ENCODE data around the gene SHISA5.

SHISA5 gene

DNA sequence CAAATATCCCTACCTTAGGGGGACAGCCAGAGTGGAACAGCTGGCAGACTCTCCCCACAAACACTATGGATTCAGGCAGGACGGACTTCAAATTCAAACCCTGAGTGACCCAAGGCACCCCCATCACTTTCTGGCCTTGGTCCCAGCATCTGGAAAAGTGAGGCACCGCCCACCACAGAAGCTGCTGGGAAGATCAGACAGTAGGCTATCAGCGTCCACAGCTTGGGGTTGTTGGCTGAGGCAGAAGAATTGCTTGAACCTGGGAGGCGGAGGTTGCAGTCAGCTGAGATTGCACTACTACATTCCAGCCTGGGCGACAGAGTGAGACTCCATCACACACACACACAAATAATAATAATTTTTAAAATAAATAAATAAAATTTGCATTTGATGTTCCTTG, 44.2 kb upstream of the SHISA5 start:
- peak overlapping the region; percentile 52 for H3K27ac ChIP-seq
- no peaks in the 10 kb centered on the region for H3K27me3 ChIP-seq (ENCODE audit: insufficient read depth, low read depth, severe bottlenecking)
- TF ChIP-seq, protein P1, sequence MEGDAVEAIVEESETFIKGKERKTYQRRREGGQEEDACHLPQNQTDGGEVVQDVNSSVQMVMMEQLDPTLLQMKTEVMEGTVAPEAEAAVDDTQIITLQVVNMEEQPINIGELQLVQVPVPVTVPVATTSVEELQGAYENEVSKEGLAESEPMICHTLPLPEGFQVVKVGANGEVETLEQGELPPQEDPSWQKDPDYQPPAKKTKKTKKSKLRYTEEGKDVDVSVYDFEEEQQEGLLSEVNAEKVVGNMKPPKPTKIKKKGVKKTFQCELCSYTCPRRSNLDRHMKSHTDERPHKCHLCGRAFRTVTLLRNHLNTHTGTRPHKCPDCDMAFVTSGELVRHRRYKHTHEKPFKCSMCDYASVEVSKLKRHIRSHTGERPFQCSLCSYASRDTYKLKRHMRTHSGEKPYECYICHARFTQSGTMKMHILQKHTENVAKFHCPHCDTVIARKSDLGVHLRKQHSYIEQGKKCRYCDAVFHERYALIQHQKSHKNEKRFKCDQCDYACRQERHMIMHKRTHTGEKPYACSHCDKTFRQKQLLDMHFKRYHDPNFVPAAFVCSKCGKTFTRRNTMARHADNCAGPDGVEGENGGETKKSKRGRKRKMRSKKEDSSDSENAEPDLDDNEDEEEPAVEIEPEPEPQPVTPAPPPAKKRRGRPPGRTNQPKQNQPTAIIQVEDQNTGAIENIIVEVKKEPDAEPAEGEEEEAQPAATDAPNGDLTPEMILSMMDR (IDR thresholded peaks at IDR 0.05; ENCODE audit: low read depth, low read length) = no peak
- peaks cover 28% of the 10 kb centered on the region for H3K36me3 ChIP-seq
- no peak overlapping the region for H3K4me3 ChIP-seq (ENCODE audit: low read depth, low read length)
- H3K9me3 ChIP-seq (ENCODE audit: severe bottlenecking) = no peaks in the 10 kb centered on the region
- DNase-seq = no peak

- TF ChIP-seq, protein P1 (IDR thresholded peaks at IDR 0.05; ENCODE audit: low read depth, low read length) = no peak
- peaks cover 28% of the 10 kb centered on the region for H3K36me3 ChIP-seq
- H3K27me3 ChIP-seq (ENCODE audit: insufficient read depth, low read depth, severe bottlenecking) = no peaks in the 10 kb centered on the region
- H3K4me3 ChIP-seq (ENCODE audit: low read depth, low read length) = no peak overlapping the region
- H3K27ac ChIP-seq = no peak overlapping the region
- no peaks in the 10 kb centered on the region for H3K9me3 ChIP-seq (ENCODE audit: severe bottlenecking)
- DNase-seq = no peak
Observed at GRCh38 chr3:48546203-48546829, 42.3 kb upstream of the SHISA5 start.

- TF ChIP-seq, protein P1 (IDR thresholded peaks at IDR 0.05; ENCODE audit: low read depth, low read length) = no peak
- H3K36me3 ChIP-seq = peaks cover 27% of the 10 kb centered on the region
- H3K27me3 ChIP-seq (ENCODE audit: insufficient read depth, low read depth, severe bottlenecking) = no peaks in the 10 kb centered on the region
- no peaks in the 10 kb centered on the region for H3K9me3 ChIP-seq (ENCODE audit: severe bottlenecking)
- H3K4me3 ChIP-seq (ENCODE audit: low read depth, low read length) = no peak overlapping the region
- no peak overlapping the region for H3K27ac ChIP-seq
- DNase-seq = no peak
Observed at GRCh38 chr3:48544141-48544540, 40.2 kb upstream of the SHISA5 start.

- no peak for DNase-seq
- Histone ChIP-seq H3K27me3 (ENCODE audit: insufficient read depth, low read depth, severe bottlenecking) (no peaks in the 10 kb centered on the region), H3K4me3 (ENCODE audit: low read depth, low read length) (no peak overlapping the region), H3K27ac (no peak overlapping the region), H3K9me3 (ENCODE audit: severe bottlenecking) (no peaks in the 10 kb centered on the region), H3K36me3 (peaks cover 21% of the 10 kb centered on the region)
- TF ChIP-seq, protein P1 (IDR thresholded peaks at IDR 0.05; ENCODE audit: low read depth, low read length) = no peak
Observed at GRCh38 chr3:48543271-48543866, 39.4 kb upstream of the SHISA5 start.

DNA sequence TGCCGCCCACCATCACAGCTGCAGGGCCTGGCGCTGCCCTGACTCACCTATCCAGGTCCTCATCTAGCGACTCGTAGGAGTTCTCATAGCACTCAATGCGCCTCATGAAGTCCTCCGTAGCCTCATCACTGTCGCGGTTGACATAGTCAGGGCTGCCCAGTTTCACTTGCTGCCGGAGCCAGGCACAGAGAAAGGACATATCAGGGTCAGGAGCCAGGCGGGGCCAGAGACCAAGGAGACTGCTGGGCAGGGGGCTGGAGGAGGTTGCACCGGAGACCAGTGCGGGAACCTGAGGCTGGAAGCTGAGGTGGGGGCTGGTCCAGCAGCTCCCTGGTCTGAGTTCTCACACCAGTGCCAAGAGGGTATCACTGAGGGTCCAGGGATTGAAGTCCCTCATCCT, 34.5 kb upstream of the SHISA5 start:
- TF ChIP-seq, protein P1 (IDR thresholded peaks at IDR 0.05; ENCODE audit: low read depth, low read length) = no peak
- H3K27me3 ChIP-seq (ENCODE audit: insufficient read depth, low read depth, severe bottlenecking) = no peaks in the 10 kb centered on the region
- H3K9me3 ChIP-seq (ENCODE audit: severe bottlenecking) = no peaks in the 10 kb centered on the region
- H3K27ac ChIP-seq = no peak overlapping the region
- H3K4me3 ChIP-seq (ENCODE audit: low read depth, low read length) = no peak overlapping the region
- H3K36me3 ChIP-seq = peaks cover 32% of the 10 kb centered on the region
- DNase-seq = no peak

GRCh38 chr3:48536785-48537184, 32.8 kb upstream of the SHISA5 start:
- Histone ChIP-seq H3K36me3 (peaks cover 32% of the 10 kb centered on the region), H3K4me3 (ENCODE audit: low read depth, low read length) (no peak overlapping the region), H3K27ac (no peak overlapping the region), H3K27me3 (ENCODE audit: insufficient read depth, low read depth, severe bottlenecking) (no peaks in the 10 kb centered on the region), H3K9me3 (ENCODE audit: severe bottlenecking) (no peaks in the 10 kb centered on the region)
- DNase-seq = no peak
- TF ChIP-seq, protein P1 (IDR thresholded peaks at IDR 0.05; ENCODE audit: low read depth, low read length) = no peak
